NB4 (cell line): Measurements from ENCODE around the gene TDRD1.

ENCODE experiments used
- POLR2A ChIP-seq: IDR thresholded peaks from 2 replicates; pipeline ENCODE4 v1.6.1; 2011; ENCODE audit warnings: mild to moderate bottlenecking; ENCODE audit not compliant: insufficient read length; ENCODE audit errors: extremely low read depth
- TF ChIP-seq, protein P1 (sequence below): IDR thresholded peaks from one replicate; pipeline ENCODE4 v1.5.1; 2012; ENCODE audit warnings: low read depth, low read length

DNA sequence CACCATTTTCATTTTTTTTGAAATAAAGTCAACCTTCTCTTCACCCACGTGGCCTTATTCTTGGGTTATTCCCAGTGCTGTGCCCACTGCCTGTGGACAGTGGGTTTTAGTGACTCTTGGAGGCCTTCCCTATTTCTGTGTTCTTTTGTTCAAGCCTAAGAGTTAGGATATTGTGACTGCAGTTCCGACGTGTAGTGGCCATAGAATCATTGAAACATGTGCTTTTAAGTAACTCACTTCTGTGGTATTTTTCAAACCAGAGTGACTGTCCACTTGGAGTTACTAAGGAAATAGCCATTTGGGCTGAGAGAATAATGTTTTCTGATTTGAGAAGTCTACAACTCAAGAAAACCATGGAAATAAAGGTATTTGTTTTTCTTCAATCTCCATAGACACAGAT lies 23.7 kb downstream of the TDRD1 start:
- TF ChIP-seq, protein P1, sequence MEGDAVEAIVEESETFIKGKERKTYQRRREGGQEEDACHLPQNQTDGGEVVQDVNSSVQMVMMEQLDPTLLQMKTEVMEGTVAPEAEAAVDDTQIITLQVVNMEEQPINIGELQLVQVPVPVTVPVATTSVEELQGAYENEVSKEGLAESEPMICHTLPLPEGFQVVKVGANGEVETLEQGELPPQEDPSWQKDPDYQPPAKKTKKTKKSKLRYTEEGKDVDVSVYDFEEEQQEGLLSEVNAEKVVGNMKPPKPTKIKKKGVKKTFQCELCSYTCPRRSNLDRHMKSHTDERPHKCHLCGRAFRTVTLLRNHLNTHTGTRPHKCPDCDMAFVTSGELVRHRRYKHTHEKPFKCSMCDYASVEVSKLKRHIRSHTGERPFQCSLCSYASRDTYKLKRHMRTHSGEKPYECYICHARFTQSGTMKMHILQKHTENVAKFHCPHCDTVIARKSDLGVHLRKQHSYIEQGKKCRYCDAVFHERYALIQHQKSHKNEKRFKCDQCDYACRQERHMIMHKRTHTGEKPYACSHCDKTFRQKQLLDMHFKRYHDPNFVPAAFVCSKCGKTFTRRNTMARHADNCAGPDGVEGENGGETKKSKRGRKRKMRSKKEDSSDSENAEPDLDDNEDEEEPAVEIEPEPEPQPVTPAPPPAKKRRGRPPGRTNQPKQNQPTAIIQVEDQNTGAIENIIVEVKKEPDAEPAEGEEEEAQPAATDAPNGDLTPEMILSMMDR = no peak
- no peak for TF ChIP-seq POLR2A
